Progenitor cell of endocrine pancreas (in vitro differentiated cells): ENCODE results near the gene ECD. TPM values are rescaled to one million over a fixed set of nuclear protein-coding genes. Genes with fewer than 3 reads are reported as not detected.

Source experiments
- DNase-seq: peaks from one replicate; pipeline ENCODE4 v3.0.0; 2021; ENCODE audit warnings: low spot score; ENCODE audit not compliant: unreplicated experiment
- H3K27ac Mint-ChIP-seq: 2 replicates; pipeline ENCODE4 v1.8.0; 2021; ENCODE audit warnings: mild to moderate bottlenecking, moderate library complexity, mixed read lengths
- H3K27me3 Mint-ChIP-seq: 2 replicates; pipeline ENCODE4 v1.8.0; 2021; ENCODE audit warnings: mixed read lengths
- H3K36me3 Mint-ChIP-seq: 2 replicates; pipeline ENCODE4 v1.8.0; 2022; ENCODE audit warnings: mixed read lengths; ENCODE audit not compliant: insufficient read depth
- H3K4me1 Mint-ChIP-seq: 2 replicates; pipeline ENCODE4 v1.8.0; 2021; ENCODE audit warnings: low read depth, mixed read lengths
- H3K4me3 Mint-ChIP-seq: 2 replicates; pipeline ENCODE4 v1.8.0; 2021; ENCODE audit warnings: low read depth, mild to moderate bottlenecking, moderate library complexity, mixed read lengths
- H3K9me3 Mint-ChIP-seq: 2 replicates; pipeline ENCODE4 v1.8.0; 2021; ENCODE audit warnings: low read depth, mixed read lengths
- total RNA-seq: library from RNA; stranded (reverse); gene quantifications from 2 replicates; pipeline ENCODE4 v1.2.1, GENCODE V29; 2021
- TF ChIP-seq, protein P1 (sequence below): fragments of 200-600 bp; sonication (generic); IDR thresholded peaks from one replicate; pipeline ENCODE4 v1.5.0; 2021; ENCODE audit warnings: antibody characterized with exemption, mild to moderate bottlenecking; ENCODE audit not compliant: unreplicated experiment

Gene ECD
- total RNA-seq, 1 donor from 2014 or later = 29.7 TPM

DNA sequence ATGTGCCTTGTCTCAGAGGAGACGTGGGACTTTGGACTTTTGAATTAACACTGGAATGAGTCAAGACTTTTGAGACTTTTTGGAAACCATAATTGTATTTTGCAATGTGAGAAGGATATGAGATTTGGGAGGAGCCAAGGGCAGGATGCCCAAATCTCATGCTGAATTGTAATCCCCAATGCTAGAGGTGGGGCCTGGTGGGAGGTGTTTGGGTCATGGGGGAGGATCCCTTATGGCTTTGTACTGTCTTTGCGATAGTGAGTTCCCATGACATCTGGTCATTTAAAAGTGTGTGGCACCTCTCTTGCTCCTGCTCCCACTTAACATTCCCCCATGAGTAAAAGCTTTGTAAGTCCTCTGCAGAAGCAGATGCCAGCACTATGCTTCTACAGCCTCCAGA is 40.1 kb upstream of the ECD start:
- H3K27ac Mint-ChIP-seq = no peak overlapping the region
- peaks cover 2% of the 10 kb centered on the region for H3K4me1 Mint-ChIP-seq
- no peak for DNase-seq
- TF ChIP-seq, protein P1, sequence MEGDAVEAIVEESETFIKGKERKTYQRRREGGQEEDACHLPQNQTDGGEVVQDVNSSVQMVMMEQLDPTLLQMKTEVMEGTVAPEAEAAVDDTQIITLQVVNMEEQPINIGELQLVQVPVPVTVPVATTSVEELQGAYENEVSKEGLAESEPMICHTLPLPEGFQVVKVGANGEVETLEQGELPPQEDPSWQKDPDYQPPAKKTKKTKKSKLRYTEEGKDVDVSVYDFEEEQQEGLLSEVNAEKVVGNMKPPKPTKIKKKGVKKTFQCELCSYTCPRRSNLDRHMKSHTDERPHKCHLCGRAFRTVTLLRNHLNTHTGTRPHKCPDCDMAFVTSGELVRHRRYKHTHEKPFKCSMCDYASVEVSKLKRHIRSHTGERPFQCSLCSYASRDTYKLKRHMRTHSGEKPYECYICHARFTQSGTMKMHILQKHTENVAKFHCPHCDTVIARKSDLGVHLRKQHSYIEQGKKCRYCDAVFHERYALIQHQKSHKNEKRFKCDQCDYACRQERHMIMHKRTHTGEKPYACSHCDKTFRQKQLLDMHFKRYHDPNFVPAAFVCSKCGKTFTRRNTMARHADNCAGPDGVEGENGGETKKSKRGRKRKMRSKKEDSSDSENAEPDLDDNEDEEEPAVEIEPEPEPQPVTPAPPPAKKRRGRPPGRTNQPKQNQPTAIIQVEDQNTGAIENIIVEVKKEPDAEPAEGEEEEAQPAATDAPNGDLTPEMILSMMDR = no peak
- H3K36me3 Mint-ChIP-seq = peaks cover 26% of the 10 kb centered on the region
- H3K27me3 Mint-ChIP-seq = no peaks in the 10 kb centered on the region
- peaks cover 7% of the 10 kb centered on the region for H3K9me3 Mint-ChIP-seq
- no peak overlapping the region for H3K4me3 Mint-ChIP-seq

DNA sequence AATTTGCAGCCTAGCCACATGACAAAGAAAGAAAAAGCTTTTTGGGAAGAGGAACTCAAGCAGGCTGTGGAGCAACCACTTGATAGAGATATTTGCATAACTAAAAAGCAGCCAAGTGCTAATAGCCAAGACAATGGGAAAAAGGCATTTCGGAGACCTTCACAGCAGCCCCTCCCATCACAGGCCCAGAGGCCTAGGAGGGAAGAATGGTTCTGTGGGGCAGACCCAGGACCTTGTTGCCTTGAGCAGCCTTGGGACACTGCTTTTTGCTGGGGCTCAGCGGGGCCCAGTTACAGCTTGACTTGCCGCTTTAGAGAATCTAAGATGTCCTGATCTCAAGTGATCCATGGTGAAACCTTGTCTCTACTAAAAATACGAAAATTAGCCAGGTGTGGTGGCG is 38.6 kb upstream of the ECD start:
- no peaks in the 10 kb centered on the region for H3K27me3 Mint-ChIP-seq
- TF ChIP-seq, protein P1 = no peak
- no peak overlapping the region for H3K27ac Mint-ChIP-seq
- peaks cover 7% of the 10 kb centered on the region for H3K9me3 Mint-ChIP-seq
- peaks cover 2% of the 10 kb centered on the region for H3K4me1 Mint-ChIP-seq
- H3K4me3 Mint-ChIP-seq = no peak overlapping the region
- H3K36me3 Mint-ChIP-seq = peaks cover 26% of the 10 kb centered on the region
- no peak for DNase-seq

DNA sequence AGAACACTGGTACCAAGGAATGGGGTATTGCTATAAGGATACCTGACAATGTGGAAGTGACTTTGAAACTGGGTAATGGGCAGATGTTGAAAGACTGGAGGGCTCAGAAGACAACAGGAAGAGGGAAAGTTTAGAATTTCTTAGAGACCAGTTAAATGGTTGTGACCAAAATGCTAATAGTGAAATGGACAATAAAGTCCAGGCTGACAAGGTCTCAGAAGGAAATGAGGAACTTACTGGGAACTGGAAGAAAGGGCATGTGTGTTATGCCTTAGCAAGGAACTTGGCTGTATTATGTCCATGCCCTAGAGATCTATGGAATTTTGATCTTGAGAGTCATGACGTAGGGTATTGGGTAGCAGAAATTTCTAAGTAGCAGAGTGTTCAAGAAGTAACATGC is 38.1 kb upstream of the ECD start:
- peaks cover 7% of the 10 kb centered on the region for H3K9me3 Mint-ChIP-seq
- TF ChIP-seq, protein P1 = no peak
- H3K4me3 Mint-ChIP-seq = no peak overlapping the region
- peaks cover 2% of the 10 kb centered on the region for H3K4me1 Mint-ChIP-seq
- no peak for DNase-seq
- peaks cover 31% of the 10 kb centered on the region for H3K36me3 Mint-ChIP-seq
- H3K27me3 Mint-ChIP-seq = no peaks in the 10 kb centered on the region
- H3K27ac Mint-ChIP-seq = no peak overlapping the region

DNA sequence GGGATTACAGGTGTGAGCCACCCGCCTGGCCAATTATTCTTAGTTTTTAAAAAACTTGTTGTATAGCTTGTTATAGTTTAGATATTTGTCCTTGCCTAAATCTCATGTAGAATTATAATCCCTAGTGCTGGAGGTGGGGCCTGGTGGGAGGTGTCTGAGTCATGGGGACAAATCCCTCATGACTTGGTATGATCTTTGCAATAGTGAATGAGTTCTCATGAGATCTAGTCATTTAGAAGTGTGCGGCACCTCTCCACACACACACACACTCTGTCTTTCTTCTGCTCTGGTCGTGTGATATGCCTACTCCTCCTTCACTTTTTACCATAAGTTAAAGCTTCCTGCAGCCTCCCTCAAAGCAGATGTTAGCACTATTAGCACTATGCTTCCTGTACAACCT is 37.3 kb upstream of the ECD start:
- peaks cover 36% of the 10 kb centered on the region for H3K36me3 Mint-ChIP-seq
- H3K9me3 Mint-ChIP-seq = peaks cover 7% of the 10 kb centered on the region
- no peak for DNase-seq
- no peaks in the 10 kb centered on the region for H3K4me1 Mint-ChIP-seq
- no peaks in the 10 kb centered on the region for H3K27me3 Mint-ChIP-seq
- H3K27ac Mint-ChIP-seq = no peak overlapping the region
- no peak overlapping the region for H3K4me3 Mint-ChIP-seq
- TF ChIP-seq, protein P1 = no peak

DNA sequence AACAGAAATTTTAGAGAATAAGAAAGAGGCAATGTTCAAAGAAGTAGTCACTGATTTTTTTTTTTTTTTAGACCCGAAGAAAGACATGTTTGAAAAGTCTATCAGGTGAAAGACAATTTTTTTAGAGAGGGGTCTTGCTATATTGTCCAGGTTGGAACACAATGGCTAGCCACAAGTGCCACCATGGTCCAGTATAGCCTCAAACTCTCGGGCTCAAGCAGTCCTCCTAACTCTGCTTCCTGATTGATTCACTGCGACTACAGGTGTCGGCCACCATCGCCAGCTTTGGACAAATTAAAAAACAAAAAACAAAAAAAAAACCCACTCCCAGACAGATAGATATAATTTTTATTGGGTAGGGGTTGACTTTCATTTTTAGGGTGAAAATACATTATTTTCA is 22.4 kb upstream of the ECD start:
- TF ChIP-seq, protein P1 = no peak
- Mint-ChIP-seq H3K36me3 (peaks cover 2% of the 10 kb centered on the region), H3K9me3 (no peaks in the 10 kb centered on the region), H3K4me1 (no peaks in the 10 kb centered on the region), H3K27ac (no peak overlapping the region), H3K27me3 (no peaks in the 10 kb centered on the region), H3K4me3 (no peak overlapping the region)
- no peak for DNase-seq
